K562 treated with DMSO at 1 percent for 24 hours (cell line): ENCODE data around the gene ZCCHC17. TPM values are rescaled to one million over a fixed set of nuclear protein-coding genes. Genes with fewer than 3 reads are reported as not detected.

Source experiments
- total RNA-seq: library from RNA; unstranded; fragments of 300-600 nt; gene quantifications from 2 replicates; pipeline ENCODE4 v1.2.3, GENCODE V29; 2022; ENCODE audit warnings: low read depth; ENCODE audit not compliant: insufficient read depth

ZCCHC17 gene
- total RNA-seq = 53.3 and 57.3 TPM in 2 replicates

GRCh38 chr1:31296486-31297276, at the start of gene ZCCHC17, which contains the start of gene SNRNP40:
ZCCHC17 (plus strand) TSS chr1:31297032; CDS start chr1:31310099, 13,067 bp downstream.
SNRNP40 (minus strand) TSS chr1:31296788; CDS start chr1:31296751, 37 bp downstream.

GRCh38 chr1:31373056-31373896, 76.4 kb downstream of the ZCCHC17 start, which contains the start of gene FABP3:
FABP3 (minus strand) TSS chr1:31373076; CDS start chr1:31373014, 62 bp downstream.

GRCh38 chr1:31412732-31413404, 116.0 kb downstream of the ZCCHC17 start, which contains the start of gene SERINC2:
SERINC2 (plus strand) TSS chr1:31413213; CDS start chr1:31413266, 53 bp downstream.

Other genes with a start within 250 kb of the ZCCHC17 start
- 47.6 and 56.4 TPM in 2 replicates for gene PUM1, start 231.3 kb upstream of the ZCCHC17 start, total RNA-seq
- not detected in 2 replicates for gene NKAIN1, start 57.1 kb upstream of the ZCCHC17 start, total RNA-seq
- gene SNRNP40, start 244 bp upstream of the ZCCHC17 start, total RNA-seq = 73.8 and 79.9 TPM in 2 replicates
- gene FABP3, start 76.0 kb downstream of the ZCCHC17 start, total RNA-seq = not detected in 2 replicates
- gene SERINC2, start 116.2 kb downstream of the ZCCHC17 start, total RNA-seq = 9.0 and 11.4 TPM in 2 replicates